ENCODE measurements around the gene ZBTB3.
"Not testable (repeated sequence)": the region's sequence is repeated elsewhere in the genome, so short reads cannot be mapped to it uniquely, and the experiment has no call there.

ZBTB3 gene

GRCh38 chr11:62757846-62758788 lies 4.2 kb upstream of the ZBTB3 start:
- no peak for DNase-seq (ENCODE audit: low read depth)

GRCh38 chr11:62755086-62755615 lies 1.2 kb upstream of the ZBTB3 start:
- no peak for DNase-seq (ENCODE audit: low read depth)

- no peak for DNase-seq (ENCODE audit: low read depth)
Measured at GRCh38 chr11:62752994-62753735, 795 bp downstream of the ZBTB3 start.

- no peak for DNase-seq (ENCODE audit: low read depth)
Measured at GRCh38 chr11:62752177-62752785, 1.7 kb downstream of the ZBTB3 start.

- not testable (repeated sequence) for DNase-seq (ENCODE audit: low read depth)
Measured at GRCh38 chr11:62749931-62750330, 4.0 kb downstream of the ZBTB3 start.

- no peak for DNase-seq (ENCODE audit: low read depth)
Measured at GRCh38 chr11:62747475-62748160, 6.3 kb downstream of the ZBTB3 start.

- DNase-seq (ENCODE audit: low read depth) = no peak
Measured at GRCh38 chr11:62737196-62737595, 16.8 kb downstream of the ZBTB3 start.

- DNase-seq (ENCODE audit: low read depth) = no peak
Measured at GRCh38 chr11:62732830-62733229, 21.1 kb downstream of the ZBTB3 start.

- DNase-seq (ENCODE audit: low read depth) = not testable (repeated sequence)
Measured at GRCh38 chr11:62730076-62730475, 23.9 kb downstream of the ZBTB3 start.

GRCh38 chr11:62728171-62728988 lies 25.6 kb downstream of the ZBTB3 start, which contains the start of gene TTC9C:
Gene TTC9C, plus strand, starts transcription at chr11:62728486. Its CDS starts 363 bp downstream, at chr11:62728849.
- peak; percentile 69 for DNase-seq (ENCODE audit: low read depth)

- peak; percentile 57 for DNase-seq (ENCODE audit: low read depth)
Measured at GRCh38 chr11:62727872-62728170, 26.1 kb downstream of the ZBTB3 start.

- DNase-seq (ENCODE audit: low read depth) = peak; percentile 92
Measured at GRCh38 chr11:62727165-62727871, 26.6 kb downstream of the ZBTB3 start, which contains the start of gene HNRNPUL2. Gene HNRNPUL2, minus strand, starts transcription at chr11:62727457. Its CDS starts 301 bp downstream, at chr11:62727156.

GRCh38 chr11:62726915-62727164 lies 27.1 kb downstream of the ZBTB3 start:
- no peak for DNase-seq (ENCODE audit: low read depth)

GRCh38 chr11:62726156-62726914 lies 27.6 kb downstream of the ZBTB3 start:
- DNase-seq (ENCODE audit: low read depth) = no peak

GRCh38 chr11:62725646-62726045 lies 28.3 kb downstream of the ZBTB3 start:
- DNase-seq (ENCODE audit: low read depth) = no peak

GRCh38 chr11:62724171-62724570 lies 29.8 kb downstream of the ZBTB3 start:
- no peak for DNase-seq (ENCODE audit: low read depth)

- no peak for DNase-seq (ENCODE audit: low read depth)
Measured at GRCh38 chr11:62721994-62722393, 32.0 kb downstream of the ZBTB3 start.

- DNase-seq (ENCODE audit: low read depth) = no peak
Measured at GRCh38 chr11:62719302-62719978, 34.5 kb downstream of the ZBTB3 start.

- DNase-seq (ENCODE audit: low read depth) = no peak
Measured at GRCh38 chr11:62716816-62717215, 37.1 kb downstream of the ZBTB3 start.

All from stimulated activated CD8-positive, alpha-beta memory T cell treated with anti-CD3 and anti-CD28 coated beads, Interleukin-15, amount 100 ng/mL, for 1 hour (primary cell).